SH-SY5Y (cell line): Measurements from ENCODE around the gene PRKAG3.

Source experiments
- GATA2 ChIP-seq: IDR thresholded peaks from 2 replicates; pipeline ENCODE4 v1.6.1; 2011; ENCODE audit warnings: mild to moderate bottlenecking, low read depth, low read length
- GATA3 ChIP-seq: IDR thresholded peaks from 2 replicates; pipeline ENCODE4 v1.6.1; 2011; ENCODE audit warnings: low read depth, mild to moderate bottlenecking, low read length, moderate library complexity

DNA sequence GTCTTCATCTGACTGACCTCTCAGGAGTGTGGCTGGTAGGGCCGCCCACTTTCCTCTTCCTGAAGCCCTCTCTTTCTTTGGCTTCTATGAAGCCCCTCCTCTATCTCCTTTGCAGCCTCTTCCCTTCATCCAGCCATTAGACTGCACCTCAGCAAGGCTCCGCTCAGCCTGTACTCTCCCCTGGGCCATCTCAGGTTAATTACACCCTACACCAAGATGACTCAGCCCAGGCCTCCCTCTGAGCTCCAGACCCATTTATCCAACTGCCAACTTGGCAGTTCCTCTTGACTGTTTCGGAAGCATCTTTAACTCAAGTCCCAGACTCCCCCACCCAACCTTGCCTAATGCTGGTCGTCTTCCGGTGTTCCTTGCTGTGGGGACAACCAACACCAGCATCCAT, 22.2 kb upstream of the PRKAG3 start:
- TF ChIP-seq GATA2 (no peak), GATA3 (no peak)
